Vagina (tissue), 2 donors: Measurements from ENCODE around the gene PHIP. TPM values are rescaled to one million over a fixed set of nuclear protein-coding genes. Genes with fewer than 3 reads are reported as not detected.

Experiments used
- DNase-seq, 2 donors: peaks; one replicate each; pipeline ENCODE4 v3.0.0-alpha.2; 2017; ENCODE audit errors: extremely low spot score in 2 of 2
- H3K27ac ChIP-seq: fragments of 200-600 bp; sonication (generic); one replicate; pipeline ENCODE4 v1.5.1; 2019
- H3K27me3 ChIP-seq: fragments of 200-600 bp; sonication (generic); one replicate; pipeline ENCODE4 v1.5.1; 2019
- H3K36me3 ChIP-seq, 2 donors: fragments of 200-600 bp; sonication (generic); one replicate each; pipeline ENCODE4 v1.5.1; 2017 to 2019
- H3K4me1 ChIP-seq: fragments of 200-600 bp; sonication (generic); one replicate; pipeline ENCODE4 v1.5.1; 2019
- H3K4me3 ChIP-seq, 2 donors: fragments of 200-600 bp; sonication (generic); 1 replicate in 1 of 2; 2 replicates in 1 of 2; pipeline ENCODE4 v1.5.1; 2016 to 2019
- H3K9me3 ChIP-seq: fragments of 200-600 bp; sonication (generic); one replicate; pipeline ENCODE4 v1.5.1; 2019
- POLR2A ChIP-seq, 2 donors: fragments of 450-650 bp; IDR thresholded peaks; one replicate each; pipeline ENCODE4 v1.6.1; 2017; ENCODE audit warnings: antibody characterized with exemption in 2 of 2, mild to moderate bottlenecking in 2 of 2, moderate library complexity in 2 of 2
- POLR2AphosphoS5 ChIP-seq, 2 donors: sonication (generic); formaldehyde crosslinking; IDR thresholded peaks; one replicate each; pipeline ENCODE4 v1.9.0; 2017; ENCODE audit warnings: antibody characterized with exemption in 2 of 2, mild to moderate bottlenecking in 2 of 2, low read depth in 1 of 2; ENCODE audit not compliant: insufficient read depth in 1 of 2
- intact Hi-C: fragments of 100-400 bp; cut with DNase I; formaldehyde crosslinking; loops from one replicate; pipeline ENCODE4 v1.15.1; 2023
- total RNA-seq: library from RNA; depleted of rRNA; stranded (reverse); fragments of >200 nt; gene quantifications from one replicate; pipeline ENCODE4 v1.2.3, GENCODE V29; 2016
- TF ChIP-seq, protein P1 (sequence below), 3 experiments: fragments of 450-650 bp in 2 of 3; fragments of 200-600 bp in 1 of 3; sonication (generic) in 1 of 3; IDR thresholded peaks; one replicate each; pipeline ENCODE4 v1.5.1; 2017 to 2019; ENCODE audit warnings: antibody characterized with exemption in 3 of 3, mild to moderate bottlenecking in 2 of 3, moderate library complexity in 2 of 3

The PHIP gene
- total RNA-seq, 1 donor from 2014 or later: 32.9 TPM

DNA sequence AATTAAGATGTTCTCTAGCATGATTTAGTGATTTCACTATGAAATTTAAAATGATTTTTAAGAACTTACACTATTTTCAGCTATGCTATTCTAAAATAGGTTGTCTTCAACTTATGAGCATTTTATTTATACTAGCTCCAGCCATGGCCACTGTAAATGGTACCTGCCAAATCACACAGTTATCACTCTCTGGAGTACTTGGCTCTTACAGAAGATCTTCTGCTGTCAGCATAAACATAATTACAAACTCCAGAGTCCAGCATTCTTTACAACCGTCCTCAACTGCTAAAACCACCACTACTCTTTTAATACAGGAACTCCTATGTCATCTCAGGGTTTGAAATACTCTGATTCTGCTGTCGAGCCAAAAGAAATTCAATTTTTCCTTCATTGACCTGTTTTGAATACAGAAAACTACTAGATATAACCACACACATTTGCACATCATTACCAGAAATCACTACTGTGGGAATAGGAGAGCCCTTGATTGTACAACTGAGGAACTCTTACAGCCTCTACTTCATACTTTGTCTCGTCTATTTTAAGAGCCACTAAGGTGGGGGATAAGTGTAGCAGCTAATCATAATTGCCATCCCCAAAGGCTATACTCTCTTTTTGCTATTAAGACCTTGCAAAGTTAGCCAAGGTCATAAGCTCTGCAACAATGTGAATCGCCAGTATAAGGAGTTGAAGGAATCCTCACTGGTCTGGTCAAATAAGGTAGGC lies 93.7 kb downstream of the PHIP start:
- Histone ChIP-seq H3K4me1 (no peaks in the 10 kb centered on the region), H3K27me3 (no peaks in the 10 kb centered on the region), H3K36me3 (peaks cover 0 to 75% of the 10 kb centered on the region in 2 donors), H3K9me3 (no peaks in the 10 kb centered on the region), H3K27ac (no peak overlapping the region), H3K4me3 (no peak overlapping the region)
- DNase-seq: no peak
- intact Hi-C loops: no loop called here
- TF ChIP-seq POLR2A (IDR thresholded peaks at IDR 0.05) (no peak), POLR2AphosphoS5 (IDR thresholded peaks at IDR 0.05; ENCODE audit: insufficient read depth in 1 of 2, low read depth in 1 of 2) (no peak)
- TF ChIP-seq, protein P1, sequence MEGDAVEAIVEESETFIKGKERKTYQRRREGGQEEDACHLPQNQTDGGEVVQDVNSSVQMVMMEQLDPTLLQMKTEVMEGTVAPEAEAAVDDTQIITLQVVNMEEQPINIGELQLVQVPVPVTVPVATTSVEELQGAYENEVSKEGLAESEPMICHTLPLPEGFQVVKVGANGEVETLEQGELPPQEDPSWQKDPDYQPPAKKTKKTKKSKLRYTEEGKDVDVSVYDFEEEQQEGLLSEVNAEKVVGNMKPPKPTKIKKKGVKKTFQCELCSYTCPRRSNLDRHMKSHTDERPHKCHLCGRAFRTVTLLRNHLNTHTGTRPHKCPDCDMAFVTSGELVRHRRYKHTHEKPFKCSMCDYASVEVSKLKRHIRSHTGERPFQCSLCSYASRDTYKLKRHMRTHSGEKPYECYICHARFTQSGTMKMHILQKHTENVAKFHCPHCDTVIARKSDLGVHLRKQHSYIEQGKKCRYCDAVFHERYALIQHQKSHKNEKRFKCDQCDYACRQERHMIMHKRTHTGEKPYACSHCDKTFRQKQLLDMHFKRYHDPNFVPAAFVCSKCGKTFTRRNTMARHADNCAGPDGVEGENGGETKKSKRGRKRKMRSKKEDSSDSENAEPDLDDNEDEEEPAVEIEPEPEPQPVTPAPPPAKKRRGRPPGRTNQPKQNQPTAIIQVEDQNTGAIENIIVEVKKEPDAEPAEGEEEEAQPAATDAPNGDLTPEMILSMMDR (IDR thresholded peaks at IDR 0.05): no peak

DNA sequence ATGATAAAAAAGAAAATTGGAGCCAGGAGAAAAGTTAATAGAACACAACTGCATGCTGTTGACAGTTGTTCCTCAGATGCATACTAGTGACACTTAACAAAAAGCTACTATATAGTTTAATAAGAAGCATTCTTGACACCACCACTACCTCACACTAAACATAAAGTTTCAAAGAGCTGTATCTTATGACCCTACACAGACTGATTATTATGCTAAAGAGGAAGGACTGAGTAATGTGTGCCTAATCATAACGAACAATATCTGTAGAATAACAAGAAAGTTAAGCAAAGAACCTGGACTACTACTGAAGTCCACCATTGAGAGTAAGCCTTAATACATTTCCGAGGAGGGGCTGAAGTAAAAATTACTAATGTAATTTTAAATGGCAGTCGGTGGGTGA lies 110.9 kb downstream of the PHIP start:
- H3K4me3 ChIP-seq: no peak overlapping the region
- peaks cover 0 to 53% of the 10 kb centered on the region in 2 donors for H3K36me3 ChIP-seq
- TF ChIP-seq, protein P1 (IDR thresholded peaks at IDR 0.05): no peak
- TF ChIP-seq POLR2AphosphoS5 (IDR thresholded peaks at IDR 0.05; ENCODE audit: insufficient read depth in 1 of 2, low read depth in 1 of 2): no peak
- no peak for TF ChIP-seq POLR2A (IDR thresholded peaks at IDR 0.05)
- H3K27ac ChIP-seq: no peak overlapping the region
- no peaks in the 10 kb centered on the region for H3K9me3 ChIP-seq
- intact Hi-C loops: no loop called here
- no peak for DNase-seq
- H3K27me3 ChIP-seq: no peaks in the 10 kb centered on the region
- H3K4me1 ChIP-seq: no peaks in the 10 kb centered on the region

DNA sequence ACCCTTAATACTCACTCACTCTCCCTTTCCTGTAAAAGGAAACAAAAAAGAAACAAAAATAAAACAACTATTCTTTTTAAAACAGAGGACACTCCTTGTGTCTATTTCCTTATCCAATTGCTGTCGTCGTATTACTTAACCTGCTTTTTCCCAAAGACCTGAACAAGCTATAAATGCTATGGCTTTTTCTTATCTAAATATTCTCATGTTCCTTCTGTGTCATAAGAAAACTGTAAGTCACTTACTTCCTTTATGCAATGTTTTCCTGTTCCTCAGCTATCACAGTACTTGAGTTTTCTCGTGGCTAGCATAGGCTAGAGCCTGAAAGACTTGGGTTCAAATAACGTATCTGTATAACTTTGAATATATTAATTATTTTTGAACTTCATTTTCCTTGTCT lies 111.5 kb downstream of the PHIP start:
- intact Hi-C loops: no loop called here
- H3K27ac ChIP-seq: no peak overlapping the region
- DNase-seq: no peak
- H3K9me3 ChIP-seq: no peaks in the 10 kb centered on the region
- peaks cover 0 to 59% of the 10 kb centered on the region in 2 donors for H3K36me3 ChIP-seq
- TF ChIP-seq POLR2A (IDR thresholded peaks at IDR 0.05) (no peak), POLR2AphosphoS5 (IDR thresholded peaks at IDR 0.05; ENCODE audit: insufficient read depth in 1 of 2, low read depth in 1 of 2) (no peak)
- TF ChIP-seq, protein P1 (IDR thresholded peaks at IDR 0.05): no peak
- H3K4me3 ChIP-seq: no peak overlapping the region
- no peaks in the 10 kb centered on the region for H3K27me3 ChIP-seq
- H3K4me1 ChIP-seq: no peaks in the 10 kb centered on the region

DNA sequence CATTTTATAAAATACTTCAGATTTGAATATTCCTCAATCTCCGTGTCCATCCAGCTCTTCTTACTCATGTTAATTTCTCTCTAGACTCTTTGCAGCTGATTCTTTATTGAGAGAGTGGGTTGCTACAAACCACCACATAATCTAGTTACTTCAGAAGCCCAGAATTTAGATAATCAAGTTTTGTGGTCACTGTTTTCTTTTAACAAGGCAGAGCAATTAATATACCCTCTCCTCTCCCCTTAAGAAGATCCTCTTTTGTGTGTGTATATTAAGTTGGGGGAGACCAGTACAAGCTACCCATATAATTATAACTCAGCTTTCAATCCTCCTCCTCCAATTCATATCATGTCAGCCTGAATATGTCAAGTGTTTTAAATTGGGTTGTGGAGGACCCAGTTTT lies 115.6 kb downstream of the PHIP start:
- Histone ChIP-seq H3K27me3 (no peaks in the 10 kb centered on the region), H3K4me1 (no peaks in the 10 kb centered on the region), H3K4me3 (no peak overlapping the region), H3K36me3 (peaks cover 0 to 58% of the 10 kb centered on the region in 2 donors), H3K9me3 (no peaks in the 10 kb centered on the region), H3K27ac (no peak overlapping the region)
- no peak for DNase-seq
- TF ChIP-seq, protein P1 (IDR thresholded peaks at IDR 0.05): no peak
- TF ChIP-seq POLR2A (IDR thresholded peaks at IDR 0.05) (no peak), POLR2AphosphoS5 (IDR thresholded peaks at IDR 0.05; ENCODE audit: insufficient read depth in 1 of 2, low read depth in 1 of 2) (no peak)
- intact Hi-C loops: no loop called here

DNA sequence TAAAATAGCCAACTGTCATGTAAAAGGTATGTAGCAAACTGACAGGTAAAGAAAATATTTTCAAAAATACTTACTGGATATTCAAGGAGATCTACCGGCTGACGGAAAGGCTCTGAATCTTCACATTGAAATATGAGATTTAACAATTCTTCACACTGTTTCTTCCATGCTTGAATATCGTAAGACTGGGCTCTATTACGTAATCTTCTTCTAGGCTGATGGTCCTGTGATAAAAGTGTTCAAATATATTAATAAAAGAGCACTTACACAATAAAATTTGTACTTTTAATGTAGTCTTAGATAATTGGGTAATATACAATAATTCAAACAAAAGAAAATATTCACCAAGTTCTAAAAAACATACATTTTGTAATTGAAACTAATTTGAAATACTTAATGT lies 123.3 kb downstream of the PHIP start:
- no peaks in the 10 kb centered on the region for H3K27me3 ChIP-seq
- H3K4me1 ChIP-seq: no peaks in the 10 kb centered on the region
- H3K36me3 ChIP-seq: peaks cover 0 to 67% of the 10 kb centered on the region in 2 donors
- intact Hi-C loops: no loop called here
- no peak for DNase-seq
- no peak overlapping the region for H3K4me3 ChIP-seq
- H3K9me3 ChIP-seq: no peaks in the 10 kb centered on the region
- no peak overlapping the region for H3K27ac ChIP-seq
- TF ChIP-seq, protein P1 (IDR thresholded peaks at IDR 0.05): no peak
- TF ChIP-seq POLR2AphosphoS5 (IDR thresholded peaks at IDR 0.05; ENCODE audit: insufficient read depth in 1 of 2, low read depth in 1 of 2) (no peak), POLR2A (IDR thresholded peaks at IDR 0.05) (no peak)
